GM21447 (cell line): Measurements from ENCODE around the gene CXCL17.

Experiments used
- ATAC-seq: cut with Tn5 transposase; IDR thresholded peaks from one replicate; pipeline ENCODE4 v1.9.1; 2021; ENCODE audit not compliant: unreplicated experiment

The CXCL17 gene

DNA sequence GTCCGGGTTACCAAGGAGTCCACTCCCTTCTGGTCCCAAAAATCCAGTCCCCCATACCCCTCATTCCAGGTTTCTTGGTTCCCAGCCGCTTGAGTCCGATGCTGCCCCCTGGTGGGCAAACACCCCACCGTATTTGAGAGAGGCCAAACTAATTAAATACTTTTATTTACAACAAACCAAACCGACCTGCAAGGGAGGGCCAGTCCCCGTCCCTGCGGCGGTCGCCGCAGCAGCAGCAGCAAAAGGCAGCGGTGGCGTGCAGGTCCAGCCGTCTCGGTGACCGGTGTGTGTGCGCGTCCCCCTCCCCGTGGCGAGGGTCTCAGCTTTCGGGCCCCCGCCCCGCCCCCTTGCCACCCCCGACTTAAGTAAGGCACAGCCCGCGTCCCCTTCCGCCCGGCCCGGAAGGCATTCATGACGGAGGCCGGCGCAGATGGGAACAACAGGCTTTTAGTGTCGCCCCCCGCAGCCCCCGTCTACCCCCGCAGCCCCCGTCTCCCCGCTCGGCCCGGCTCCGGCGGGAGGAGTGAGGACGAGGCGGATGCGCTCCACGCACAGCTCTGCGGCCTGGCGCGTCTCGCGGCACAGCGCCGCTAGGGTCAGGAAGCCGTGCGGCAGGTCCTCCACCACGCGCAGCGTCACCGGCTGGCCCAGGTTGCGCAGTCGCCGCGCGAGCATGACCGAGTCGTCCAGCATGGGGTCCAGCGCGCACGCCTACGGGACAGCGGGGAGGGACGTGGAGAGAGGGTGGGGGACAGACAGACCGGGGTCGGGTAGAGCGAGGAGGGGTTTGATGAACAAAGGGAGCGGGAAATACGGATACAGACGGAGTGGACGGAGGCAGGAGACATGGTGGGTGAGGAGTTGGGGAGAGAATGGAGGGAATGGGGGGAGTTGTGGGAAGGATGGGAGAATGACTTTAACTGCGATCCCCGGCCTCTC lies 41.1 kb downstream of the CXCL17 start:
- no peak for ATAC-seq

DNA sequence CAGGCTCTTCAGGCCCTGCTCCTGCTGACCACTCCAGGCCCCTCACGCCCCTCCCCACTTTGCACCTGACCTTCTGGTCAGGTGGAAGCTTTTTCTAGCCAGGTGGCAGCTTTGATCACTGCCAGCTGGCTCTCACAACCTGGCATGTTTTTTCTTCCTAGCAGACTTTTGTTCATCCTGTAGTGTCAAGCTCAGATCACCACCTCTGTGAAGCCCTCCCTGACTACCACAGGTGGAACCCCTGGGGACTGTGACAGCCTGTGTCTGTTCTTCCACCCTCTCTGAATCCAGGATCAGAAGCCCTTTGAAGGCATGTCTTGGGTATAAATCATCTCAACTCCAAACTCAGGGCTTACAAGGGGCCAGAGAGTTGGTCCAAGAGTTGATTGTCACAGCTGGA lies 42.3 kb downstream of the CXCL17 start:
- no peak for ATAC-seq

DNA sequence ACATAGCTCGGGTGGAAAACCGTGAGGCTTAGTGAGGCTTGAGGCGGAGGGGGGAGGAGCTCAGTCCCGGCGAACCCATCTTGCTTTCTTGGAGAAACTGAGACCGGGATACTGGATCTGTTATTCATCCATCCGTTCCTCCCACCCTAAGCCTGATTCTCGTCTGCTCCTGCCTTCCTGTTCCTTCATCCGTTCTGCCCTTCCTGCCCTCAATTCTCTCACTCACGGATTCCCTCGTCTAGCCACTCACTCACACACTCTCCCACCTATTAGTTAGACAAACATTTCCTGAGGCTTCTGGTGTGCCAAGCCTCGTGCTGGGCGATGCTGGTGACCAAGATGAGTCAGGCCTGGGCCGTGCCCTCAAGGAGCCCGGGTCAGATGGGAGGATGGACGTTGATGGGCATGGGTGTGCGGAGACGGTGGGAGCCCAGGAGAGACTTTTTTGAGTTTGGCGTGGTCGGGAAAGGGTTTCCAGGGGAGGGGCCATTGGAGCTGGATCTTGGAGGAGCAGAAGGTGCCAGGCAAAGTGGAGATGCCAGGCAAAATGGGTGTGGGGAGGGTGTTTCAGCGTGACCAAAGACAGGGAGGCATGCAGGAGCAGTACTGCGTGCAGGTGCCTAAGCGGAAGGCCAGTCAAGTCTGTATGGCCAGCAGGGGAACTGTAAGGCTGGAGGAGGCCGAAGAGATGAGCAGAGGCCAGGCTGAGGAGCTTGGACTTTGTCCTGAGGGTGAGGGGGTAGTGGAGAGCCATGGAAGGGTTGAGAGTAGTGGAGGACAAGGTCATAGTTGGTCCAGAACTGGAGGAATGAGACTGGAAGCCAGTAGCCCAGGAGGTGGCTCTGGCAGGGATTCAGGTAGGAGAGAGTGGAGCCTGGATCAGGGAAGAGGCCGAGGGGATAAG lies 45.2 kb downstream of the CXCL17 start:
- no peak for ATAC-seq

DNA sequence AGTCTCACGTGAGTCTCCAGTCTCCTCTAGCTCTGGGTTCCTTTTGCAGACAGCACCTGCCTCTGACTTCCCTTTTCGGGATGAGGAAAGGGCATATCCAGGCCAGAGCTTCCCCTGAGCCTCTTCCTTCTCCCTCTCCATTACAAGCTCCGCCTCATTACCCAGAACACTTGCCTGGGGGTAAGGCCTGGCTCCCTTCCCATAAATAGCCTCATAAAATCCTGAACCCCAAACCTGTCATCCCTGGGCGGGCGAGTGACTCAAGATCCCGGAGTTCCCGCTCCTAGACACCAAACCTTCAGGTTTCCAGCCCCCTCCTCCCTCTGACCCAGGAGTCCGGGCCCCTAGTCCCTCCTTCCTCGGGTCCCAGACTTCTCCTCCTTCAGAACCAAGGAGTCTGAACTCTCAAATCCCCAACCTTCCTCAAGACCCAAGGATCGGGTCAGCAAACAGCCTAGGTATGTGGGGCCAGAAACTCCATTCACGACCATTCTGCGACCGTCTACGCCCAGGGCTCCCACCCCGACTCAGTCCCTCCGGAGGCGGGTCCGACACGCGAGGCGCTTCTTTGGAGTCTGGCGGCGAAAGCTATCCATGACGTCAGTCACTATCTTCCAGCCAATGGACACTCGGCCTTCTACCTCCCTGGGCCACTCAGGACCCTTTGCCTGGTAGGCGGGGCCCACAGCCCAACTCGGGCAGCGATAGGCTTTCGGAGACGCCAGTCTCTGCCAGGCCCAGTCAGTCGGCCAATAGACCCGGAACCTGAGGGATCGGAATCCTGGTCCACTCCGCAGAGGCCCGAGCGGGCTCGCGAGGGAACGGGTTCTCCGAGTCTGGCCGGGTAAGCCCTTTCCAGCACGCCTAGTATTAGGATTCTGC lies 46.1 kb downstream of the CXCL17 start:
- ATAC-seq: peak; percentile 91

DNA sequence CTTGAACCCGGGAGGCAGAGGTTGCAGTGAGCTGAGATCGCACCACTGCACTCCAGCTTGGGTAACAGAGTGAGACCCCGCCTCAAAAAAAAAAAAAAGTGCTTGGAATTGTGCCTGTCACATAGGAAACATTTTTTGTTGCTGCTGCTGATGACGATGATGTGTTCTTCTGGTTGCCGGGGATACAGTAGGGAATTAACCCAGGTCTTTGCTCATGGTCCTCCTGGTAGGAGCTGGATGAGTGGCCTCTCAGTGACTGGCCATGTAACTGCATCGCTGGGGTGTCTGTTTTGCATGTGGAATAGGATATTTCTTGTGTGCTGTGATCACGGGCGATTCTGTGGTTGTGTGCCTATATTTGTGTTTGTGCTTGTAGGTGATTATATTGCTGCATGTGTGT lies 48.0 kb downstream of the CXCL17 start:
- ATAC-seq: no peak

DNA sequence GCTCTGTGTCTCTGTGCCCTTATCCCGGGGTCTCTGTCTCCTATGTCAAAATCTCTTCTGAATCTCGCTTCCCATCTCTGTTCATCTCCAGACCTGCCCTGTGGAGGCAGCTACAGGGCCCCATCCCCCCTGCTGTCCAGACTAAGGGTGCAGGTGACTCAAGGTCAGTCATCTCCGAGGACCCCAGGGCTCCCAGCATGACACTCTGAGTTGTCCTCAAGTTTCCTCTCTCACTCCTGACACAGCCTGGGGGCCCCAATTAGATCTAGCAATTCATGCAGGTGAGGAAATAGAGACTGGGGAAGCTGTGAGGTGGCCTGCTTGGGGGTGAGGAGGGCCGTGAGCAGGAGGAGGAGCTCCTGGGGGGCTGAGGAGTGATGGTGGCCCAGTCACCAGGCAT lies 50.6 kb downstream of the CXCL17 start:
- no peak for ATAC-seq

DNA sequence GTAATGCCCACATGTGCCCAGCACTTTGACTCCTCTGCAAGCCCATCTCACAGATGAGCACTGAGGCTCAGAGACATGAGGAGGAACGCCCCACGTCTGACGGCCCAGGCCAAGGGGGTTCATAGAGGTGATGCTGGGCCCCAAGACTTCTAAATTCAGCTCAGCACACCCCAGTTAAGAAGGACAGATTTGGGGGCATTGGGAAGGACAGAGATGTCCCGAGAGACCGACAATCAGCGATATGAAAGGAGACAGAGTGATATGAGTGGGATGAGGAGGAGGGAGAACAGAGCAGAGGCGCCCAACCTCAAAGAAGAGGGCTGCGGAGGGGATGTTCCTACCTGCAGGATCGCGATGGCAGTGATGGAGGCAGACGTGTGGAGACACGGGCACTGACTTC lies 52.8 kb downstream of the CXCL17 start, which contains the start of gene CNFN:
CNFN (minus strand) TSS at position 399 of the 400 bp plus-strand sequence. CDS start 1,260 bp downstream, outside the sequence.
- ATAC-seq: no peak

DNA sequence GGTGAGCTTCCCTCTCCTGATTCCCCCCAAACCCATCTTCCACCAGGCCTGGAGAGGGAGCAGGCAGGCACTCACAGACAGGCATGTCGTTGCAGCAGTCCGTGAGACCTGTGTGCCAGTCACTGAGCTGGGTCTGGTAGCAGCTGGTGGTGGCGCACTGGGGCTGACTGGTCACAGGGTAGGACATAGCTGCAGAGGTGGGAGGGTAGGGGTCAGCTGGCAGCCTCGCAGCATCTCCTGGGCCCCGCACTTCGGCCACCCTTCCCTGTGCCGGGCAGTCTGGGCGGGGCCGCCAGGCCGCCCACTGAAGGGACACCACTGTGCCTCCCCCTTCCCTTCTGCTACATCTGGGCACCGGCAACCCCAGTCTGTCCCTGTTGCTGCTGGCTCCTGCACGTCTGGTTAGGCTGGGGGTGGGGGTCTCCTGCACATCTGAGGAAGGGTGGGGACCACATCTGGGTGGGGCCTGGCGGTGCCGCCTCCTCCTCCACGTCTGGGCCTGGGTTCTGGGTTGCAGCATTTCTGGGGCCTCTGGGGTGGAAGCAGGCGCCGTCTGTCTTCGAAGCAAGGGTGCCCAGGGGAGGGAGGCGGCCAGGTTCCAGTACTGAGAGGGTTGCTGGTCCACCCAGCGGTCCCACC lies 53.8 kb downstream of the CXCL17 start:
- no peak for ATAC-seq

DNA sequence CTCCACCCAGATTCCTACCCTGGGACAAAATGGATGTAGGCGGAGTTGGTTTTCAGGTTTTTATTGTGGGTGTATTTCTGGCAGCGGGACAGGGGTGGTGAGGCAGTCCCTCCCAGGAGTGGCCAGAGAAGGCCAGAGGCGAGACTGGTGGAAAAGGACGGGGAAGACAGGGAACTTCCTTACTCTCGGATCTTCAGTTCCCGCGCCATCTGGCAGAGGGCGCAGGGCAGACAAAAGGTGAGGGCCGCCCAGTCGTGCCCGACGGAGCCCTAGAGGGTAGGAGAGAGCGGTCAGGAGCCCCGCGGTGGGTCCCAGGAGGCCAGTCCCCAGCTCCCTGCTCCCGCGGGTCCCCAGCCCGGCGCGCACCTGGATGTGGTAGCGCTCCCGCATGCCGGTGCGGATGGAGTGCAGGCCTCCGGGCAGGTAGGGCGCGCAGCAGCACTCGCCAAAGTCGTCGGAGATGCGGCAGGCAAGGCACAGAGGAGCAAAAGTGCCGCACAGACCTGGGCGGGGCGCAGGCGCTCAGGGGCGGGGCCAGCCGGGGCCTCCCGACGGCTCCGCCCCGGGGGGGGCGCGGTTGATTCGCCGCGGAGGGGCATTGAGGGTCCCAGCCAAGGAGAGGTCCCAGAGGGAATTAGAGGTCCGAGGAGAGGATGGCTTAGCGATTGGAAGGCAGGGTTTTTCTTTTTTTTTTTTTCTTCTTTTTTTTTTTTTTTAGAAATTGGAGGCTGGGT lies 55.6 kb downstream of the CXCL17 start:
- no peak for ATAC-seq

DNA sequence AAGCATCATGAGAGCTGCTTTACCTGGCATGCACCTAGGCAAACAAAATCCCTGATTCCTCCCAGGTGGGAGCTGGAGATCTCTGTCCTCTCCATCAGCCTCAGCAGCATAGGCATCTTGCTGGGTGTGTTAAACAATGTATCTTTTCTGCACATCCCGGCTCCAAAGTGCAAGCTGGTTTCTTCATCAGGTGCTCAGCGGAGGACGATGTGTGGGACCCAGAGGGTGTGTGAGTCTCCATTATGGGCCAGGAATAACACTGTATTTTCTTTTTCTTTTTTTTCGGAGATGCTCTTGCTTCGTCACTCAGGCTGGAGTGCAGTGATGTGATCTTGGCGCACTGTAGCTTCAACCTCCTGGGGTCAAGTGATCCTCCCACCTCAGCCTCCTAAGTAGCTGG lies 62.6 kb downstream of the CXCL17 start:
- no peak for ATAC-seq
